ENCODE data around the gene MYLK3.

The MYLK3 gene

DNA sequence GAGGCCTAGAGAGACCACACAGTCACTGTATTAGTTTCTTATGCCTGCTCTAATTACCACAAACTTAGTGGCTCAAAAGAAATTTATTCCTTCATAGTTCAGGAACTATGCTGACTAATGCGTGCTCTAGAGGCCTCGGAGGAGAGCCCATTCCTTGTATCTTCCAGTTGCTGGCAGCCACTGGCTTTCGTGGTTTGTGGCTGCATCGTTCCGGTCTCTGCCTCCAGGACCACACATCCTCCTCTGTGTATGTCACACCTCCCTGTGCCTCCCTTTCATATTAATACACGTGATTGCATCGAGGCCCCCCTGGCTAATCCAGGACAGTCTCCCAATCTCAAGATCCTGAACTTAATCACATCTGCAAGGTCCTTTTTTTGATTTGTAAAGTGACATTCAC lies 16.9 kb upstream of the MYLK3 start:
- Histone ChIP-seq H3K79me2 (ENCODE audit: insufficient read depth, low read depth) (no peaks in the 10 kb centered on the region), H3K4me3 (IDR thresholded peaks at IDR 0.05; ENCODE audit: insufficient read depth, low read depth, low read length) (no peak overlapping the region), H3K27me3 (ENCODE audit: insufficient read depth, low read depth) (no peaks in the 10 kb centered on the region), H2AFZ (ENCODE audit: low read depth) (no peak overlapping the region), H3K4me2 (no peak overlapping the region), H3K27ac (no peak overlapping the region), H3K4me1 (ENCODE audit: low read depth, poor library complexity, severe bottlenecking) (no peaks in the 10 kb centered on the region), H3K9ac (no peak overlapping the region), H4K20me1 (ENCODE audit: insufficient read depth) (no peaks in the 10 kb centered on the region), H3K36me3 (ENCODE audit: insufficient read depth) (no peaks in the 10 kb centered on the region)
- TF ChIP-seq CTCF (conservative IDR thresholded peaks at IDR 0.05; ENCODE audit: low read depth, low read length), result no peak

- TF ChIP-seq CTCF (conservative IDR thresholded peaks at IDR 0.05; ENCODE audit: low read depth, low read length), result no peak
- no peaks in the 10 kb centered on the region for H3K36me3 ChIP-seq (ENCODE audit: insufficient read depth)
- H3K4me1 ChIP-seq (ENCODE audit: low read depth, poor library complexity, severe bottlenecking), result no peaks in the 10 kb centered on the region
- no peak overlapping the region for H3K4me2 ChIP-seq
- no peak overlapping the region for H3K4me3 ChIP-seq (IDR thresholded peaks at IDR 0.05; ENCODE audit: insufficient read depth, low read depth, low read length)
- no peak overlapping the region for H2AFZ ChIP-seq (ENCODE audit: low read depth)
- no peaks in the 10 kb centered on the region for H3K79me2 ChIP-seq (ENCODE audit: insufficient read depth, low read depth)
- H4K20me1 ChIP-seq (ENCODE audit: insufficient read depth), result no peaks in the 10 kb centered on the region
- no peaks in the 10 kb centered on the region for H3K27me3 ChIP-seq (ENCODE audit: insufficient read depth, low read depth)
- no peak overlapping the region for H3K27ac ChIP-seq
- H3K9ac ChIP-seq, result no peak overlapping the region
Measured at GRCh38 chr16:46763147-46763546, 15.0 kb upstream of the MYLK3 start.

DNA sequence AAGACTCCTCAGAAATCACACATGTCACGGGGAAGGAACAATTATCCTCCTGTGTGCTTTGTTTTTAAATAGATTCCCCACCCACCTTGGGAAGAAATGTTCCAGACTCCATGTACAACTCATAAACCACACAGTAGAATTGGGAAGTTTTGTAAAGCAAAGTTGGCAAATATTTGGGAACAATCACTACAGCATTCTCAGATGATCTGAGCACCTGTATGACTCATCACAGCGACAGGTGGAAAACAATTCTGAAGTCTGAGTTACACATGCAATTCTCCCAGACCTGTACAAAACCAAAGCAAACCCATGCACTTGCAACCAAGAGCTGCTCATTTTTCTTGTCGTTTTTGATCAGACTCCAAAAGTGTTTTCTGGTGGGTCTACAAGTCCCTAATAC lies 14.4 kb upstream of the MYLK3 start:
- no peak for TF ChIP-seq CTCF (conservative IDR thresholded peaks at IDR 0.05; ENCODE audit: low read depth, low read length)
- H3K79me2 ChIP-seq (ENCODE audit: insufficient read depth, low read depth), result no peaks in the 10 kb centered on the region
- no peaks in the 10 kb centered on the region for H3K4me1 ChIP-seq (ENCODE audit: low read depth, poor library complexity, severe bottlenecking)
- no peak overlapping the region for H3K27ac ChIP-seq
- H3K4me3 ChIP-seq (IDR thresholded peaks at IDR 0.05; ENCODE audit: insufficient read depth, low read depth, low read length), result no peak overlapping the region
- H3K36me3 ChIP-seq (ENCODE audit: insufficient read depth), result no peaks in the 10 kb centered on the region
- H2AFZ ChIP-seq (ENCODE audit: low read depth), result no peak overlapping the region
- H3K27me3 ChIP-seq (ENCODE audit: insufficient read depth, low read depth), result no peaks in the 10 kb centered on the region
- H3K9ac ChIP-seq, result no peak overlapping the region
- H4K20me1 ChIP-seq (ENCODE audit: insufficient read depth), result no peaks in the 10 kb centered on the region
- H3K4me2 ChIP-seq, result no peak overlapping the region

DNA sequence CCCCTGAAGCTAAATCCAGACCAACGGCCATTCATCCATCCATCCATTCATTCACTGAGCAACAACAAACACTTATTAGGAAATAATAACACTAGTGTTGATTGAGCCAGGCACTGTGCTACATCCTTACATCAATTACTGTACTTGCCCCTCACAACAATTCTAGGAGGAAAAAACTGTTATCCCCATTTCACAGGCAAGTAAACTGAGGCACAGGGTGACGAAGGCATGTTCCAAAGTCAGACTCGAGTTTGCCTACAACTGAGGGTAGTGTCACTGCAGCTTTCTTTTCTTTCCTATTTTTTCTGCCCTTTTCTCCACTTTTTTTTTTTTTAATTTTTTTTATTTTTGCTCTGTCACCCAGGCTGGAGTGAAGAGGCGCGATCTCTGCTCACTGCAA lies 11.2 kb upstream of the MYLK3 start:
- Histone ChIP-seq H2AFZ (ENCODE audit: low read depth) (no peak overlapping the region), H3K4me3 (IDR thresholded peaks at IDR 0.05; ENCODE audit: insufficient read depth, low read depth, low read length) (no peak overlapping the region), H3K4me2 (no peak overlapping the region), H3K79me2 (ENCODE audit: insufficient read depth, low read depth) (no peaks in the 10 kb centered on the region), H3K4me1 (ENCODE audit: low read depth, poor library complexity, severe bottlenecking) (no peaks in the 10 kb centered on the region), H4K20me1 (ENCODE audit: insufficient read depth) (no peaks in the 10 kb centered on the region), H3K9ac (no peak overlapping the region), H3K36me3 (ENCODE audit: insufficient read depth) (no peaks in the 10 kb centered on the region), H3K27ac (no peak overlapping the region), H3K27me3 (ENCODE audit: insufficient read depth, low read depth) (no peaks in the 10 kb centered on the region)
- no peak for TF ChIP-seq CTCF (conservative IDR thresholded peaks at IDR 0.05; ENCODE audit: low read depth, low read length)
